ENCODE data around the gene DDB1. TPM values are rescaled to one million over a fixed set of nuclear protein-coding genes. Genes with fewer than 3 reads are reported as not detected.

DDB1 gene
- total RNA-seq, 2 donors from 2014 or later, result 70.6 to 91.0 TPM

GRCh38 chr11:61297746-61298145 is 35.2 kb downstream of the DDB1 start:
- intact Hi-C loops (cut with DNase I), result no loop called here
- no peak for ATAC-seq
- Histone ChIP-seq H3K4me1 (peaks cover 25% of the 10 kb centered on the region), H3K36me3 (replicated peaks in 1 of 2; ENCODE audit: insufficient read depth in 1 of 2, low read depth in 2 of 2) (peaks cover 0 to 15% of the 10 kb centered on the region in 2 donors), H3K27me3 (peaks cover 0 to 5% of the 10 kb centered on the region in 2 donors), H3K9me3 (no peaks in the 10 kb centered on the region), H3K27ac (no peak overlapping the region), H3K4me3 (no peak overlapping the region)
- DNase-seq, result peak in 2 of 4 donors; percentile 11 to 45
- WGBS, 2 donors, result 70 to 76% methylated on average over 5 of the region's 5 CpGs
- TF ChIP-seq CTCF (IDR thresholded peaks at IDR 0.05), result no peak
- TF ChIP-seq POLR2A (IDR thresholded peaks at IDR 0.05), result no peak

- Histone ChIP-seq H3K9me3 (no peaks in the 10 kb centered on the region), H3K36me3 (replicated peaks in 1 of 2; ENCODE audit: insufficient read depth in 1 of 2, low read depth in 2 of 2) (peaks cover 0 to 11% of the 10 kb centered on the region in 2 donors), H3K27ac (no peak overlapping the region), H3K4me3 (no peak overlapping the region), H3K4me1 (peaks cover 25% of the 10 kb centered on the region), H3K27me3 (peaks cover 0 to 5% of the 10 kb centered on the region in 2 donors)
- no peak for DNase-seq
- TF ChIP-seq POLR2A (IDR thresholded peaks at IDR 0.05) (no peak), CTCF (IDR thresholded peaks at IDR 0.05) (no peak)
- intact Hi-C loops (cut with DNase I), result no loop called here
- 58 to 67% methylated on average over 1 of the region's 1 CpG for WGBS, 2 donors
- no peak for ATAC-seq
Observed at GRCh38 chr11:61297341-61297740, 35.6 kb downstream of the DDB1 start.

DNA sequence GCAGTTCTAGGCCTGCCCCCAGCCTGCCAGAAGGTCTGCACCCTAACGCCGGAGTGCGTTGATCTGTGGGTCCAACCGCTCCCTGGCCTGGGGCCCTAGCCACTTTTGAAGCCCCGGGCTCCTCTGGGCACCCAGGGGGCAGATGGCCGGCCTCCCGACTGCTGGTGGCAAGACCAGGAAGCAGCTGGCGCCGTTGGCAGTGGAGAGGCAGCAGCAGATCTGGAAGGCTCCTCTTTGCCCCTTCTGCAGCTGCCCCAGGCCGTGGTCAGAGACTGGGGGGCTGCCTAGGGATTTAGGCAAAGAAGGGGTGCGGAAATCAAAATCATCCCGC is 37.3 kb downstream of the DDB1 start:
- WGBS, 2 donors, result 63 to 74% methylated on average over 3 to 12 of the region's 12 CpGs
- TF ChIP-seq POLR2A (IDR thresholded peaks at IDR 0.05) (no peak), CTCF (IDR thresholded peaks at IDR 0.05) (no peak)
- Histone ChIP-seq H3K9me3 (no peaks in the 10 kb centered on the region), H3K27me3 (peaks cover 0 to 5% of the 10 kb centered on the region in 2 donors), H3K4me1 (peaks cover 25% of the 10 kb centered on the region), H3K4me3 (no peak overlapping the region), H3K36me3 (replicated peaks in 1 of 2; ENCODE audit: insufficient read depth in 1 of 2, low read depth in 2 of 2) (peaks cover 0 to 2% of the 10 kb centered on the region in 2 donors), H3K27ac (no peak overlapping the region)
- ATAC-seq (no peak), DNase-seq (peak in 3 of 4 donors; percentile 9 to 25 (median 25))
- intact Hi-C loops (cut with DNase I), result no loop called here

DNA sequence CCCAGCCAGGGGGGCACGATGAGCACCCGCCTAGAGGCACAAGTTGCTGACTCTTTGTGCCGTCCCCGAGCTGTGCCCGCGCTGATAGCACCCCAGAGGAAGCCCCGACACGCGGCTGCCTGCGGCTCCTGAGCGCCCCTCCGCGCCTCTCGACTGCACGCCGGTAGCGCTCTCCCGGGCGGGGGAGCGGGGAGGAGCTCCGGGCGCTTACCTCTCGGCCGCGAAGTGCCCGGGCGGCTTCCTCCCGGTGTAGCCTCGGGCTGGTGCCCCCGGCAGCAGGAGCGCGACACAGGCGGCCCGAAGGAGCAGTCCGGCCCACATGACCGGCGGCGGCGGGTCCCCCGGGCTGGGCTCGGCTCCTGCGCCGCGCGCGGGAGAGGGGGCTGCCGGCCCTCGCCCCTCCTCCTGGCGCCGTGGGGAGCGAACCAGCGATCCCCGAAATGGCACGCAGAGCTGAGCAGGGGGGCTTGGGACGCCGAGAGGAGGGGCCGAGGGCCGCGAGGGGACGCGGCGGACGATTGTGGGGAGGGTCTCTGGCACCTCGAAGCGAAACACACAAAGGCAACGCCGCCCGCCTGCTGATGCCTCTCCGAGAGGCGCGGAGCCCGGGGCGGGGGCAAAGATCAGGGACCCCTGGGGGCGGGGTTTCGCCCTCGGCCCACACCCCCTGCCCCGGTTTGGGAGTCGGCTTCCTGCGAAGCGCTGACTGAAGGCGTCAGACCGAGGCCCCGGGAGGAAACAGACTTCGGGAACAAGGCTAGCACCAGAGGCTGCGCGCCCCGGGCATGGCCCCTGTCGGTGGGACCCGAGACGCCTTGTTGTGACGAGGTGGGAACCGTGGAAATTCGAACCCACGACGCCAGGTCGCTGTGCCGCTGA is 37.9 kb downstream of the DDB1 start, which contains the start of gene VWCE:
Gene VWCE (minus strand): TSS at position 600 of the 879 bp plus-strand sequence. CDS start 279 bp downstream, at position 321.
- peak; percentile 47 to 67 (median 60) for DNase-seq
- peaks cover 25% of the 10 kb centered on the region for H3K4me1 ChIP-seq
- H3K27me3 ChIP-seq, result peaks cover 0 to 5% of the 10 kb centered on the region in 2 donors
- ATAC-seq, result peak; percentile 72
- H3K27ac ChIP-seq, result peak within 1 kb of the TSS in 1 of 4 donors; percentile 17
- peaks cover 0 to 2% of the 10 kb centered on the region in 2 donors for H3K36me3 ChIP-seq (replicated peaks in 1 of 2; ENCODE audit: insufficient read depth in 1 of 2, low read depth in 2 of 2)
- WGBS, 2 donors, result 2% methylated on average over 72 of the region's 97 CpGs; no CpG with 5 or more reads in 1 of the 2 donors
- TF ChIP-seq CTCF (IDR thresholded peaks at IDR 0.05) (peak in 1 of 7 experiments; percentile 27), POLR2A (IDR thresholded peaks at IDR 0.05) (peak in 1 of 3 donors; percentile 21)
- no peak within 1 kb of the TSS for H3K4me3 ChIP-seq
- intact Hi-C loops (cut with DNase I), result no loop called here
- H3K9me3 ChIP-seq, result no peaks in the 10 kb centered on the region
